Retinal pigment epithelial cell (primary cell): ENCODE results near the gene NMT1.

Source experiments
- DNase-seq: peaks from one replicate; pipeline ENCODE4 v3.0.0-alpha.2; 2010; ENCODE audit warnings: low read depth
- H3K4me3 ChIP-seq: 2 replicates; pipeline ENCODE4 v1.5.1; 2011; ENCODE audit warnings: mild to moderate bottlenecking, low read length, control low read depth, moderate library complexity
- TF ChIP-seq, protein P1 (sequence below): conservative IDR thresholded peaks from 2 replicates; pipeline ENCODE4 v1.5.1; 2011; ENCODE audit warnings: low read depth, low read length, control low read depth, inconsistent platforms

Gene NMT1

DNA sequence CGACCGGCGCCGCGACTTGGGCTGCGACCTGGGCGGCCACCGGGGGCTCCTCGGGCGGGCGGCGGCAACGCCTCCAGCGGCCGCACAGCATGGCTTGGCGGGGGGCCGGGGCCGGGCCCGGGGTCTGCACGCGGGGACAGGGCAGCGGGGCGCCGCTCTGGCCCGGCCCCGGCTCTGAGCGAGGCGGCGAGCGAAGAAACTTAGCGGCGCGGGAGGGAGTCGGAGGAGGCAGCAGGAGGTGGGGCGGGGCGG, 71.1 kb downstream of the NMT1 start, which contains the start of gene PLCD3:
PLCD3 (minus strand) TSS at position 196 of the 252 bp plus-strand sequence; CDS start at position 91, 105 bp downstream.
- H3K4me3 ChIP-seq, result peak within 1 kb of the TSS; percentile 84
- TF ChIP-seq, protein P1, sequence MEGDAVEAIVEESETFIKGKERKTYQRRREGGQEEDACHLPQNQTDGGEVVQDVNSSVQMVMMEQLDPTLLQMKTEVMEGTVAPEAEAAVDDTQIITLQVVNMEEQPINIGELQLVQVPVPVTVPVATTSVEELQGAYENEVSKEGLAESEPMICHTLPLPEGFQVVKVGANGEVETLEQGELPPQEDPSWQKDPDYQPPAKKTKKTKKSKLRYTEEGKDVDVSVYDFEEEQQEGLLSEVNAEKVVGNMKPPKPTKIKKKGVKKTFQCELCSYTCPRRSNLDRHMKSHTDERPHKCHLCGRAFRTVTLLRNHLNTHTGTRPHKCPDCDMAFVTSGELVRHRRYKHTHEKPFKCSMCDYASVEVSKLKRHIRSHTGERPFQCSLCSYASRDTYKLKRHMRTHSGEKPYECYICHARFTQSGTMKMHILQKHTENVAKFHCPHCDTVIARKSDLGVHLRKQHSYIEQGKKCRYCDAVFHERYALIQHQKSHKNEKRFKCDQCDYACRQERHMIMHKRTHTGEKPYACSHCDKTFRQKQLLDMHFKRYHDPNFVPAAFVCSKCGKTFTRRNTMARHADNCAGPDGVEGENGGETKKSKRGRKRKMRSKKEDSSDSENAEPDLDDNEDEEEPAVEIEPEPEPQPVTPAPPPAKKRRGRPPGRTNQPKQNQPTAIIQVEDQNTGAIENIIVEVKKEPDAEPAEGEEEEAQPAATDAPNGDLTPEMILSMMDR, result no peak
- no peak for DNase-seq

DNA sequence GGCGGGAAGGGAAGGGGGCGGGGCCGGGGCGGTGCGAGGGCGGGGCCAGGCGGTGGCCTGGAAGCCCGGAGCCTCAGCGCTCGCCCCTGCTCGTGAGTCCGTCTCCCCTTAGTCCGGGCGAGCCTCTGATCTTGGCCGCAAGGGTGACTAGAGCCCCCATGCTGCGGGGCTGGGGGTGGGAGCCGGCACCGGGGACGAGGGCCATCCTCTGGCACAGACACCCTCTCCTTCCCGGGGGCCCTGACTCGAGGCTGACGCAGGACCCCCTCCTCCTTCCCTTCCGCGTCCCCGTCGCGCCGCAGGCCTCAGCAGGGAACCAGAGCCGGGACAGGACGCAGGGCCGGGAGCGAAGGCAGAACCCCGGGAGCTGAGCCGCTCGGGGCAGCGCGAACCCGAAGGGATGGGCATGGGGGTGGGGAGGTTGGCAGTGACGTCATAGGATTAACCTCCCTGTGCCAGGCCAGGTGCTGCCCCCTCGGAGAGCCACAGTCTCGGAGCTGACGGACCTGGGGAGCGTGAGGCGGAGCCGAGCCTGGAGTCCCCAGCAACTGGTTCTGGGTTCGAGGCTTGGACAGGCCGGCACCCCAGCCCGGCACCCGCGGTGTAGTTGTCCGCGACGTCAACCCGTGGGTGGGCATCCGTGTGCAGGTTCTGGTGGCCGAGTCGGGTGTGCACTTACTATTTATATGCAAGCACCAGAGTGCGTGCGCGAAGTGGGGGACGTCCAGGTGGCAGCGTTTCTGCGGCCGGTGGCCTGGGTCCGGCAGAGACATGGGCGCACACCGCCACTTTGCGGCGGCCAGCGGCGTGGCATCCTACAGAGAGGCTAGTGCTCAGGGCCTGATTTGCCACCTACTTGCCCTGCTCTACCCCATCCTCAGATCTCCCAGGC, 71.7 kb downstream of the NMT1 start:
- TF ChIP-seq, protein P1, result peak; percentile 81
- peak; percentile 46 for DNase-seq
- H3K4me3 ChIP-seq, result peak overlapping the region; percentile 70

DNA sequence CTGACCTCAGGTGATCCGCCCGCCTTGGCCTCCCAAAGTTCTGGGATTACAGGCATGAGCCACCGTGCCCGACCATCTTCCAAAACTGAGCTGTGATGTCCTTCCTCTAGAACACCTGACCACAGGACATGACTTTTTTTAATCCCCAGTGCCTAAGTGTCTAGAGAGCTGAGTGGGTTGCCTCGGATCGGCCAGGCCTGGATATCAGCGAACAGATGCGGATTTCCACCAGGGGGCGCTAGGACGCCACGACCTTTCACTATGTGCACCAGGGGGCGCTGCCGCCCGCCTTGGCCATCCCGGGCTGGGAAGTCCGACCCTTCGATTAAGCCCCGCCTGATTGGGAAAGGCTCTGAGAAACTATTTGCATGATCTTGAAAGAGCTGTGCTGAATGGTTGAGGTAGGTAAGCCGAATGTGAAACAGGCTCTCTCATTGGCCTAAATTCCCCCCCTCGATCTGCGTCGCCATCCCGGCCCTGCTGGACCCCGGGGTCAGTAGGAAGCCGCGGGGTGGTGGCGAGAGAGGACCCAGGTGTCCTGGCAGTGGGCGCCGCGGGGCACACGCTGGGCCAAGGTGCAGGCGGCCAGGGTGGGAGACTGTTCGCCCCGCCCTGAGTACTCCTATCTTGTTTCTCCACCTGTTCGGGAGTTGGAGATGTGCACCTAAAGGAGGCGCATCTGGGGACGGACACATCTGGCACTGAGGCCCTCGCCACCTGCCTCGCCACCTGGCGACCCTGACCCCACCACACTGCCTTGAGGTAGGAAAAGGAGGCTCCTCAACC, 74.3 kb downstream of the NMT1 start, which contains the start of gene ACBD4:
ACBD4 (plus strand) TSS at position 496 of the 786 bp plus-strand sequence. CDS start 458 bp downstream, outside the sequence.
- H3K4me3 ChIP-seq, result peak within 1 kb of the TSS; percentile 71
- DNase-seq, result peak; percentile 89
- TF ChIP-seq, protein P1, result peak; percentile 100

DNA sequence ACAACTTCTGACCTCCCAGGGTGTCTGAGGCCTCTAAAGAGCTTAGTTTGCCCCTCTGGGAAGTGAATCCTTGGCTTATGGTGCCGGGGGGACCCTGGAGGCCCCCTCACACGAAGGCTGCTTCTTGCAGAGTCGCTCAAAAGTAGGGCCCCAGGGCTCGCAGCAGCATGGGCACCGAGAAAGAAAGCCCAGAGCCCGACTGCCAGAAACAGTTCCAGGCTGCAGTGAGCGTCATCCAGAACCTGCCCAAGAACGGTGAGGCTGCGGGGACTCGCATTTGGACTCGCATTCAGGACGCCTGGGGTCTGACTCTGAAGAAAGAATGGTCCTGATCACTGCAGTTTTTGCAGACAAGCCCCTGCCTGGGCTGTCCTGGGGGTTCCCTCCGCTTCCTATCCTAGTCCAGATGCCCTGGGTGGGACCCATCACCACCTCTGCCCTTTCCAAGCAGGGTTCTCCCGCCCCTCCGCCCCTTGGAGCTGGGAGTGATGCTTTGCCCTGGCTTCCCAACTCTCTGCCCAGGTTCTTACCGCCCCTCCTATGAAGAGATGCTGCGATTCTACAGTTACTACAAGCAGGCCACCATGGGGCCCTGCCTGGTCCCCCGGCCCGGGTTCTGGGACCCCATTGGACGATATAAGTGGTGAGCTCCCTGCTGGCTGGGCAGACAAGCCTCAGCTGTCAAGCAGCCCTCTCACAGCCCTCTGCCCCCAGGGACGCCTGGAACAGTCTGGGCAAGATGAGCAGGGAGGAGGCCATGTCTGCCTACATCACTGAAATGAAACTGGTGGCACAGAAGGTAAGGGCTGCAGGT, 75.1 kb downstream of the NMT1 start:
- TF ChIP-seq, protein P1, result no peak
- H3K4me3 ChIP-seq, result peak overlapping the region; percentile 71
- DNase-seq, result no peak

DNA sequence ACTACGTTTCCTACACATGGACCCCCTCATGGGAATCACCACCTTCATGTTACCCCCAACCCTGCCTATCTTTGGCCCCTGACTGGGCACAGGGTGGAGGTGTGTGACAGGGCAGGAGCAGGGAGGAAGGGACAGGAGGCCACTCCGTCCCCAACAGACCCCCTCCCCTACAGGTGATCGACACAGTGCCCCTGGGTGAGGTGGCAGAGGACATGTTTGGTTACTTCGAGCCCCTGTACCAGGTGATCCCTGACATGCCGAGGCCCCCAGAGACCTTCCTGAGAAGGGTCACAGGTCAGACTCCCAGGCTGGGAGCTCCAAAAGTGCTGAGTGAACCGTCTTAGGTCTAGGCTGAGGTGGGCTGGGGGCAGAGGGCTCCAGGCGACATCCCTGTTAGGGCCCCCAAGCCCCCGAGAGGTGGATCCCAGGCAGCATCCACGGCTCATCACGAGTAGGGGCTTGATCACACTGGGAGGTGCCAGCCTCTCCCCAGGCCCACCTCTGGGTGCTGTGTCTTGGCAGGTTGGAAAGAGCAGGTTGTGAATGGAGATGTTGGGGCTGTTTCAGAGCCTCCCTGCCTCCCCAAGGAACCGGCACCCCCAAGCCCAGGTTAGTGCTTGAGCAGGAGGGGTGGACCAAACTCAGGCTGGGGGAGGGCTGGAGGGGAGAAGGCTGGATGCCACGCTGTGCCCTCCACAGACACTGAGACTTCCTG, 75.9 kb downstream of the NMT1 start:
- TF ChIP-seq, protein P1, result no peak
- no peak overlapping the region for H3K4me3 ChIP-seq

DNA sequence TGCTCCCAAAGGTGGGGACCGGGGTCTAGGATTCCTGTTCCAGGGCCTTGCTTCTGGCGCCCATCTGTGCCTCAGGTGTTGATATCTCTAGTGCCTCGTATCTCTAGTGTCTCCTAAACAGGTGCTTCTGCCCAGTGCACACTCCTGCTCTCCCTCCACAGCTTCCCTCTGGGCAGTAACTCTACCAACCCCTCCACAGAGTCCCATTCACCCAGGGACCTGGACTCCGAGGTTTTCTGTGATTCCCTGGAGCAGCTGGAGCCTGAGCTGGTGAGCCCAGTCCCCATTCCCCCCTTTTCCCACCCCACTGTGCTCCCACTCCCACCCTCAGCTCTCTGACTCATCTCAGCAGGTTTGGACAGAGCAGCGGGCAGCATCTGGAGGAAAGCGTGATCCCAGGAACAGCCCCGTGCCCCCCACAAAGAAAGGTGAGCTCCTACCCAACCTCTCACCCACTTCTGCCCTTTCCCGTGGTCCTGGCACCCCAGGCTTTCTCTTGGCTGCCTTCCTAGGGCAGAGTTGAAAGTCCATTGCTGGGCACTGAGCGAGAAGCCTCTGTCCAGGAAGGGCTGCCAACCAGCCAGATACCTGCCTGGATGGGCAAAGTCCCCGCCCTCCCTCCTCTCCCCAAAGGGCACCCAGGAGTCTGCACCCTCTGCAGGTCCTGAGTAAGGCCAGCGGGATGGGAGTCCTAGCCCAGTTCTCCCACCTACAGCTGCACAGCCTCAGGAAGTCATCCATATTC, 76.6 kb downstream of the NMT1 start:
- H3K4me3 ChIP-seq, result no peak overlapping the region
- no peak for DNase-seq
- TF ChIP-seq, protein P1, result no peak

More for the DNA sequence above, 75.9 kb downstream of the NMT1 start:
- no peak for DNase-seq
